ENCODE results near the gene SKIDA1.
"Not testable (repeated sequence)": the region's sequence is repeated elsewhere in the genome, so short reads cannot be mapped to it uniquely, and the experiment has no call there.

Gene SKIDA1

GRCh38 chr10:21525367-21526187, at the start of gene SKIDA1:
Gene SKIDA1 (minus strand): TSS chr10:21525682. CDS start chr10:21517822, 7,860 bp downstream.
- peak; percentile 99 for DNase-seq

DNA sequence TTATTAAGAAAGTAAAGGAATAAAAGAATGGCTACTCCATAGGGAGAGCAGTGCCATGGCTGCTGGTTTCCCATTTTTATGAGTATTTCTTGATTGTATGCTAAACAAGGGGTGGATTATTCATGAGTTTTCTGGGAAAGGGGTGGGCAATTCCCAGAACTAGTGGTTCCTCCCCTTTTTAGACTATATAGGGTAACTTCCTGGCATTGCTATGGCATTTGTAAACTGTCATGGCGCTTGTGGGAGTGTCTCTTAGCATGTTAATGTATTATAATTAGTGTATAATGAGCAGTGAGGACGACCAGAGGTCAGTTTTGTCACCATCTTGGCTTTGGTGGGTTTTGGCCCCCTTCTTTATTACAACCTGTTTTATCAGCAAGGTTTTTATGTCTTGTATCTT, 49.0 kb upstream of the SKIDA1 start:
- not testable (repeated sequence) for DNase-seq

DNA sequence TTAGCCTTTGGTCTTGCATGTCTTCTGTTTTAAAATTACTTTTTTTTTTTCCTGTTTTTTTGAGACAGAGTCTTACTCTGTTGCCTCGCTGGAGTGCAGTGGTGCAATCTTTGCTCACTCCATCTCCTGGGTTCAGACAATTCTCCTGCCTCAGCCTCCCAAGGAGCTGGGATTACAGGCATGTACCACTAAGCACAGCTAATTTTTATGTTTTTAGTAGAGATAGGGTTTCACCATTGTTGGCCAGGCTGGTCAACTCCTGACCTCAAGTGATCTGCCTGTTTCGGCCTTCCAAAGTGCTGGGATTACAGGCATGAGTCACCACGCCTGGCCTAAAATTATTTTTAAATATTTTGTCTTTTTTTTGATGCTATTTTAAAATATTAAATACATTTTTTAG, 47.1 kb upstream of the SKIDA1 start:
- DNase-seq: no peak

- DNase-seq: no peak
Measured at GRCh38 chr10:21570761-21571521, 45.5 kb upstream of the SKIDA1 start.

- not testable (repeated sequence) for DNase-seq
Measured at GRCh38 chr10:21558984-21559383, 33.5 kb upstream of the SKIDA1 start.

GRCh38 chr10:21556527-21556926, 31.0 kb upstream of the SKIDA1 start:
- no peak for DNase-seq

DNA sequence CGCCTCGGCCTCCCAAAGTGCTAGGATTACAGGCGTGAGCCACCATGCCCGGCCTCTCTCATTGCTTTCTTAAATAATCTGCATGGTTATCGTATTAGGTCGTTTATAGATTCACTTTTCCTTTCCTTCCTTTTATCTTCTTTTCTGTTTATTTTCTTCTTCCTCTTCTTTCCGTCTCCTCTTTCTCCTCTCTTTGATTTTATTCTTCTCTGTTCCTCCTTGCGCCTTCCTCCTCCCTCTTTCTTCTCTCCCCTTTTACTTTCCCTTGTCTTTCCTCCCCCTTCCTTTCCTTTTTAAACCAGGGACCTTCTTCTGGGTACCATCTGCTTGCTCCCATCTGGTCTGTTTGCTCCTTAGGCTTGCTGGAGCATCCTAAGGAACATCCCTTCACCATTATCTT, 27.2 kb upstream of the SKIDA1 start:
- no peak for DNase-seq

DNA sequence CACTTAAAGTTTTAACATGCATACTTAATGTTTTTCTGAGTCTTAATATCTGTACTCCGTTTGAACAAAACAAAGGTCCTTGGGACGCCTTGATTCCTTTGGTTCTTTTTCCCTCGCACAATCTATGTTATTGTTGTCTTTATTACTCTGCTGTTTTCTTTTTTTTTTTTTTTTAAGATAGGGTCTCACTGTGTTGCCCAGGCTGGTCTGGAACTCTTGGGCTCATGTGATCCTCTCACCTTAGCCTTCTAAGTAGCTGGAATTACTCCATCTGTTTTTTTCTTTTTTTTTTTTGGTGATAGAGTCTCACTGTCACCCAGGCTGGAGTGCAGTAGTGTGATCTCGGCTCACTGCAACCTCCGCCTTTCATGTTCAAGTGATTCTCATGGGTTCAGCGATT, 21.8 kb upstream of the SKIDA1 start:
- DNase-seq: no peak

GRCh38 chr10:21540701-21541100, 15.2 kb upstream of the SKIDA1 start:
- DNase-seq: not testable (repeated sequence)

DNA sequence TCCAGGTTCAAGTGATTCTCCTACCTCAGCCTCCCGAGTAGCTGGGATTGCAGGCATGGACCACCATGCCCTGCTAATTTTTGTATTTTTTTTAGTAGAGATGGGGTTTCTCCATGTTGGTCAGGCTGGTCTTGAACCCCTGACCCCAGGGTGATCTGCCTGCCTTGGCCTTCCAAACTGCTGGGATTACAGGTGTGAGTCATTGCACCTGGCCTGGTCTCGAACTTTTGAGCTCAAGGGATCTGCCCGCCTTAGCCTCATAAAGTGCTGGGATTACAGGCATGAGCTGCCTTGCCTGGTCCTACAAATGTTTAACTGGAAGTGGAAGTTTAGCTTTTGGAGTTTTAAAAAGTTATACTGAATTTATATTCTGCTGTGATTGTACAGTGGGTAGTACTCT, 11.4 kb upstream of the SKIDA1 start:
- no peak for DNase-seq

- not testable (repeated sequence) for DNase-seq
Measured at GRCh38 chr10:21535976-21536375, 10.5 kb upstream of the SKIDA1 start.

DNA sequence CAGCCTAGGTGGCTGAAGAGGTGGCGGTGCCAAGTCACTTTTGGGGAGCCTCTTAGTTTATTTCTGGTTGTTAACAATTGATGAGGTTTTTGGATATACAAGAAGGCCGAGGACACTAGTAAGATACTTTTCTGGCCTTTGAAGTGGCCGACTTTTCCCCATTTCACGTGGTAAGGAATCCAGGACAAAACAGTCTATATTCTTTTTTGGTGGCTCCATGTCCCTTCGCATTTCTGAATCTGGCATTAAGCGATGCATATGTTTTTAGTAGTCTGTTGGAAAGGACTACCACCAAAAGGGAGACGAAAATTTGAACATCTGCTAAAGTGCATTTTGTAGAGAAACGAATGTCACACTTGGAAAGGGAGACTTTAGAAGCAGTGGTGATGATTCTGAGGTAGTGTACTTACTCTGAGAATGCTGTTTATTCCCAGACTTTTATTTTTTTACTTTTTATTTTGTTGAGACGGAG, 10.0 kb upstream of the SKIDA1 start:
- DNase-seq: no peak

GRCh38 chr10:21534604-21535493, 9.4 kb upstream of the SKIDA1 start:
- DNase-seq: peak; percentile 97

DNA sequence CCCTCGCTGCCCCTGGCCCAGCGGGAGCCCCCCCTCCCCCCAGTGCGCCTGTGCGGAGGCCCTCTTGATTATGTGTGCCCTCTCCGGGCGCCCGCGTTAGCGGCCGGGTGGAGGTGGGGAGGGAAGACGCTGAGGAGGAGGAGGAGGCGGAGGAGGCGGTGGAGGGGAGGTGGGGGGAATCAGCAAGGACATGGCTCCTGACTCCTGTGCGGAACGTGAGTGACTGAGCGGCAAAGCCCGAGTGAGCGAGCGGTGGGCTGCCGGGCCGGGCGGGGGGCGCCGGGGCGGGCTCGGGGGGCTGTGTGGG, 8.8 kb upstream of the SKIDA1 start:
- no peak for DNase-seq

- DNase-seq: peak; percentile 100
Measured at GRCh38 chr10:21533467-21534279, 8.2 kb upstream of the SKIDA1 start, which contains the start of gene MLLT10. Gene MLLT10 (plus strand): TSS chr10:21534232. CDS start chr10:21534645, 413 bp downstream.

- DNase-seq: no peak
Measured at GRCh38 chr10:21532694-21533466, 7.4 kb upstream of the SKIDA1 start.

GRCh38 chr10:21531164-21531563, 5.7 kb upstream of the SKIDA1 start:
- DNase-seq: no peak

DNA sequence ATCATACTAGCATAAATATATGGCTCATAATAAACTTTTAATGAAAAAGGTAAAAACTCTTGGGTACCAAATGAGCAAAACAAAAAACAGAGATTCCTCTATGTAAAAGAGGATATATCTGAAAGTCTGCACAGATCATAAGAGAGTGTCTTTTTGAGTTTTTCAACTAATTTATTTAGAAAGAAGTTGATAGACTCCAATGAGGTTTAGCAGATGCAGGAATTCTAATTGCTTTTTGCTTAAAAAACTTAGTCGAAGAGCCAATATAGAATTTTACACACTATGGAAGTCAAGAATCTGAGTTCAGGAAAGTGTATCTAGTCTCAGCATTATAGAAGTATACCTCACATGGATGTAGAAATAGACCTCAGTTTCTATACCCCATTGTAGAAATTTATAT, 5.2 kb upstream of the SKIDA1 start:
- DNase-seq: no peak

- no peak for DNase-seq
Measured at GRCh38 chr10:21530168-21530567, 4.7 kb upstream of the SKIDA1 start.

DNA sequence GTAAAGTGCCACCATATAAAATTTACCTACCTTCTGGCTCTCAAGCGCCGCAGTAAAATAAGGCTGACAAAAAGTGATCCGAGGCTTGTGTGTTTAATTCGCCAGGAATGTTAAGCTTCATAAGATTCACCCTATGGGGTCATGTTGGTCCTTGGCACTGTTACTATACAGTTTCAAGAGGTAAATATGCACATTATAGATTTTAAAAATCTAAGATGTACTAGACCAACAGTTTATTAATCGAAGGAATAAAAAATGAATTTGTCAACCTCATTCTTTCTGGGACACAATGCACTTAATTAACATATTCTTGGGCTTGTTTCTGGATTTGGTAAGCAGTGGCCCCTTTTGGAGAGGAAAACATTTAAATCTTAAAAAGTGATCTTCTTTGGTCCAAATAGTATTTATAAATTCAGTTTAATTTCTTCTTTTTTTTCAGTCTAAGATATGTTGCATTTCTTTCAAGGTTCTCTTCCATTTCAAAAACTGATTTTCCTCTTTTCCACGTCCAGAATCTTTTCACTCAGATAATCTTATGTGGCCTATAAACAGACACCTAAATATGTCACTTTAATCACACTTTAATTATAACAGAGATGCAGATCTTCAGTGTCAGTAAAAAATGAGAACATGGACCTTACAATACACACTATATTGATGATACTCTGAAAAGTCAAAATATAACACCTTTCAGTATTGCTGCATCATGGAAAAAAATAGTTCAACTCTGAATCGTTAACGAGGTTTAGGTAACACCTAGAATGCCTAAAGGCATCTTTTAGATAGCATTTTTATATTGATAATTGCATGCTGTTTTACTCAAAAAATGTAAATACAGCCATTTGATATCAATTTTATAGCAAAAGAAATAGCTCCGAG, 3.8 kb upstream of the SKIDA1 start:
- no peak for DNase-seq

All from T1000 (cell line).